GM23338 (cell line): ENCODE data around the gene CDC34. TPM values are rescaled to one million over a fixed set of nuclear protein-coding genes. Genes with fewer than 3 reads are reported as not detected.
A peak's percentile ranks its signal among the peaks of the same experiment; 100 is the strongest.

Experiments
- ATAC-seq: fragments of 200-7000 bp; cut with Tn5 transposase; 3 replicates; pipeline ENCODE4 v1.9.1; 2020
- DNase-seq: peaks from one replicate; pipeline ENCODE4 v3.0.0-alpha.2; 2015; ENCODE audit warnings: low spot score
- H2AFZ ChIP-seq: fragments of 200-600 bp; sonication (generic); 2 replicates; pipeline ENCODE4 v1.8.0; 2016; ENCODE audit warnings: antibody characterized with exemption, mild to moderate bottlenecking, moderate library complexity
- H3F3A ChIP-seq: fragments of 200-600 bp; sonication (generic); replicated peaks from 2 replicates; pipeline ENCODE4 v1.8.0; 2017; ENCODE audit warnings: antibody characterized with exemption, mixed run types, low read depth
- H3K27ac ChIP-seq: fragments of 200-600 bp; sonication (generic); 2 replicates; pipeline ENCODE4 v1.6.1; 2016; ENCODE audit warnings: low read depth
- H3K27me3 ChIP-seq: fragments of 200-600 bp; sonication (generic); 2 replicates; pipeline ENCODE4 v1.8.0; 2016; ENCODE audit warnings: mild to moderate bottlenecking, mixed run types, moderate library complexity; ENCODE audit not compliant: insufficient read depth
- H3K36me3 ChIP-seq: fragments of 200-600 bp; sonication (generic); 2 replicates; pipeline ENCODE4 v1.8.0; 2016; ENCODE audit warnings: mild to moderate bottlenecking; ENCODE audit not compliant: insufficient read depth
- H3K4me1 ChIP-seq: fragments of 200-600 bp; sonication (generic); 2 replicates; pipeline ENCODE4 v1.8.0; 2016; ENCODE audit warnings: mild to moderate bottlenecking, moderate library complexity; ENCODE audit not compliant: insufficient read depth
- H3K4me2 ChIP-seq: fragments of 200-600 bp; sonication (generic); 2 replicates; pipeline ENCODE4 v1.7.1; 2017; ENCODE audit warnings: mixed run types
- H3K4me3 ChIP-seq: fragments of 200-600 bp; sonication (generic); 2 replicates; pipeline ENCODE4 v1.6.1; 2016; ENCODE audit warnings: mixed run types
- H3K79me2 ChIP-seq: fragments of 200-600 bp; sonication (generic); replicated peaks from 2 replicates; pipeline ENCODE4 v1.8.0; 2017; ENCODE audit warnings: mild to moderate bottlenecking; ENCODE audit not compliant: insufficient read depth
- H3K9me2 ChIP-seq: fragments of 200-600 bp; sonication (generic); 2 replicates; pipeline ENCODE4 v1.8.0; 2017; ENCODE audit not compliant: insufficient read depth
- H4K20me1 ChIP-seq: fragments of 200-600 bp; sonication (generic); replicated peaks from 2 replicates; pipeline ENCODE4 v1.8.0; 2017; ENCODE audit warnings: mild to moderate bottlenecking; ENCODE audit not compliant: insufficient read depth
- H3K27ac Mint-ChIP-seq: 2 replicates; pipeline ENCODE4 v1.8.0; 2020; ENCODE audit warnings: inconsistent platforms, mild to moderate bottlenecking, moderate library complexity, mixed read lengths
- H3K27me3 Mint-ChIP-seq: 3 replicates; pipeline ENCODE4 v1.8.0; 2022; ENCODE audit warnings: low read depth, mild to moderate bottlenecking, moderate library complexity, mixed read lengths, inconsistent platforms; ENCODE audit not compliant: insufficient read depth, poor library complexity
- H3K36me3 Mint-ChIP-seq: 3 replicates; pipeline ENCODE4 v1.8.0; 2021; ENCODE audit warnings: low read depth, mild to moderate bottlenecking, inconsistent platforms, moderate library complexity, mixed read lengths
- H3K4me1 Mint-ChIP-seq: 3 replicates; pipeline ENCODE4 v1.8.0; 2020; ENCODE audit warnings: mild to moderate bottlenecking, inconsistent platforms, mixed read lengths
- H3K4me3 Mint-ChIP-seq: 3 replicates; pipeline ENCODE4 v1.8.0; 2021; ENCODE audit warnings: moderate library complexity, mild to moderate bottlenecking, inconsistent platforms, mixed read lengths
- H3K9me3 Mint-ChIP-seq: 3 replicates; pipeline ENCODE4 v1.8.0; 2020; ENCODE audit warnings: moderate library complexity, mild to moderate bottlenecking, inconsistent platforms, mixed read lengths
- CREB1 ChIP-seq: fragments of 250-450 bp; sonication (Bioruptor Pico); IDR thresholded peaks from 2 replicates; pipeline ENCODE4 v1.5.0; 2020; ENCODE audit warnings: low read depth, mild to moderate bottlenecking, moderate library complexity
- CTCF ChIP-seq, 2 experiments: fragments of 200-600 bp in 1 of 2; sonication (generic) in 1 of 2; conservative IDR thresholded peaks; 2 replicates each; pipeline versions ENCODE4 v1.5.1 to v1.6.1; 2016 to 2017; ENCODE audit warnings: antibody characterized with exemption in 2 of 2, low read depth in 2 of 2, mild to moderate bottlenecking in 2 of 2, moderate library complexity in 1 of 2
- ETS1 ChIP-seq: IDR thresholded peaks from 2 replicates; pipeline ENCODE4 v1.6.1; 2016; ENCODE audit warnings: antibody characterized with exemption
- EZH2 ChIP-seq: fragments of 200-600 bp; sonication (generic); IDR thresholded peaks from one replicate; pipeline ENCODE4 v1.8.0; 2017; ENCODE audit warnings: antibody characterized with exemption, mild to moderate bottlenecking, low read depth; ENCODE audit not compliant: unreplicated experiment
- EZH2phosphoT487 ChIP-seq: fragments of 200-600 bp; sonication (generic); IDR thresholded peaks from one replicate; pipeline ENCODE4 v1.8.1; 2018; ENCODE audit warnings: antibody characterized with exemption; ENCODE audit not compliant: unreplicated experiment
- JUNB ChIP-seq: IDR thresholded peaks from one replicate; pipeline ENCODE4 v1.6.1; 2016; ENCODE audit warnings: antibody characterized with exemption; ENCODE audit not compliant: unreplicated experiment
- NANOG ChIP-seq: IDR thresholded peaks from 2 replicates; pipeline ENCODE4 v1.6.1; 2016; ENCODE audit warnings: antibody characterized with exemption, borderline replicate concordance
- POLR2AphosphoS5 ChIP-seq: IDR thresholded peaks from 2 replicates; pipeline ENCODE4 v1.6.1; 2016; ENCODE audit warnings: antibody characterized with exemption, low read depth
- REST ChIP-seq: IDR thresholded peaks from one replicate; pipeline ENCODE4 v1.6.1; 2018; ENCODE audit warnings: antibody characterized with exemption; ENCODE audit not compliant: unreplicated experiment
- STAT1 ChIP-seq: IDR thresholded peaks from one replicate; pipeline ENCODE4 v1.6.1; 2016; ENCODE audit warnings: antibody characterized with exemption; ENCODE audit not compliant: unreplicated experiment
- ZNF114 ChIP-seq: fragments of 250-450 bp; sonication (Bioruptor Pico); IDR thresholded peaks from 2 replicates; pipeline ENCODE4 v1.5.0; 2020; ENCODE audit warnings: mild to moderate bottlenecking, moderate library complexity
- ZNF331 ChIP-seq: fragments of 250-450 bp; sonication (Bioruptor Pico); IDR thresholded peaks from 2 replicates; pipeline ENCODE4 v1.5.0; 2020; ENCODE audit warnings: low read depth, mild to moderate bottlenecking, moderate library complexity
- polyA plus RNA-seq: library from polyadenylated mRNA; unstranded; fragments of >200 nt; fragmentation: Nextera tagmentation; extraction: Ambion mirVana; gene quantifications from 2 replicates; pipeline ENCODE4 v1.2.1, GENCODE V29; 2016
- total RNA-seq: library from RNA; depleted of rRNA; stranded (reverse); fragments of >200 nt; shearing (Covaris generic); gene quantifications from 2 replicates; pipeline ENCODE4 v1.2.3, GENCODE V29; 2014

CDC34 gene
- total and polyA plus RNA-seq, 2 experiments from 2014 or later: 114 to 148 TPM

DNA sequence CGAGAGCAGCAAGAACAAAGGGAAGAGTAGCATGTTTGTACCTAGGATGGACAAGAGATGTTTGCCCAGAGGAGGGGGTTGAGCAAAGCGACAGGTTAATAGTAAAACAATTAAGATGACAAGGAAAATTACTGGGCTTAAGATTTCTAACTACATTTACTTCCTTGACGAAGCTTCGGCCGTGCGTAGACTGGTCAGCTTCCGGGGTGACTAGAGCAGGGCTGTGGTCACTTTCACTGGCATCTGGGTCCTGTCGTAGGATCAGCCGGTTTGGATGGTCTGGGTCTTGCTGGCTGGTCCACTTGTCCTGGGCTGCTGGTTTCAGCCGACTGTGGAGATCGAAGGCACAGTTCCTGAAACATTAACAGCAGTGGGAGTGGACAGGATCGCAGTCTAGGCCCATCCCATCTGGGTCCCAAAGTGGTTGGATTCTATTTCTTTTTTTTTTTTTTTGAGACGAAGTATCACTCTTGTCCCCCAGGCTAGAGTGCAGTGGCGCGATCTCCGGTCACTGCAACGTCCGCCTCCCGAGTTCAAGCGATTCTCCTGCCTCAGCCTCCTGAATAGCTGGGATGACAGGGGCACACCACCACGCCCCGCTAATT is 35.8 kb downstream of the CDC34 start:
- H3K4me3 Mint-ChIP-seq: no peak overlapping the region
- H3K9me2 ChIP-seq: no peaks in the 10 kb centered on the region
- H3K4me1 Mint-ChIP-seq: peaks cover 13% of the 10 kb centered on the region
- no peak overlapping the region for H3K27ac ChIP-seq
- H3K9me3 Mint-ChIP-seq: peaks cover 34% of the 10 kb centered on the region
- DNase-seq (peak; percentile 0), ATAC-seq (no peak)
- peaks cover 41% of the 10 kb centered on the region for H3K36me3 Mint-ChIP-seq
- H3K4me3 ChIP-seq: no peak overlapping the region
- H3F3A ChIP-seq: peaks cover 11% of the 10 kb centered on the region
- H4K20me1 ChIP-seq: no peaks in the 10 kb centered on the region
- H3K27me3 ChIP-seq: no peaks in the 10 kb centered on the region
- H3K4me2 ChIP-seq: no peak overlapping the region
- TF ChIP-seq EZH2: no peak
- no peaks in the 10 kb centered on the region; the same call in 1 of the 2 replicates for H3K79me2 ChIP-seq
- H3K4me1 ChIP-seq: no peaks in the 10 kb centered on the region
- H3K27me3 Mint-ChIP-seq: peaks cover 21% of the 10 kb centered on the region
- no peaks in the 10 kb centered on the region for H3K36me3 ChIP-seq
- H2AFZ ChIP-seq: no peak overlapping the region
- H3K27ac Mint-ChIP-seq: no peak overlapping the region

- no peak overlapping the region for H3K27ac Mint-ChIP-seq
- Histone ChIP-seq H3K27me3 (no peaks in the 10 kb centered on the region), H3K4me3 (no peak overlapping the region), H3K4me2 (no peak overlapping the region), H2AFZ (no peak overlapping the region), H3K9me2 (no peaks in the 10 kb centered on the region), H4K20me1 (peaks cover 21% of the 10 kb centered on the region), H3K4me1 (peaks cover 18% of the 10 kb centered on the region), H3F3A (peaks cover 15% of the 10 kb centered on the region), H3K27ac (no peak overlapping the region), H3K79me2 (peaks cover 29% of the 10 kb centered on the region), H3K36me3 (no peaks in the 10 kb centered on the region)
- no peak for ATAC-seq
- peaks cover 43% of the 10 kb centered on the region for H3K36me3 Mint-ChIP-seq
- peaks cover 24% of the 10 kb centered on the region for H3K4me1 Mint-ChIP-seq
- peaks cover 24% of the 10 kb centered on the region for H3K9me3 Mint-ChIP-seq
- TF ChIP-seq CTCF (conservative IDR thresholded peaks at IDR 0.05; ENCODE audit: low read depth in 2 of 2) (no peak), POLR2AphosphoS5 (no peak), STAT1 (no peak), JUNB (no peak), REST (no peak), ZNF114 (no peak), ETS1 (no peak), NANOG (no peak), ZNF331 (CRISPR knock-in tag) (no peak), EZH2 (no peak), CREB1 (no peak), EZH2phosphoT487 (no peak)
- no peak for DNase-seq
- H3K4me3 Mint-ChIP-seq: peak overlapping the region; percentile 33; the same call in 2 of the 3 replicates
- peaks cover 35% of the 10 kb centered on the region for H3K27me3 Mint-ChIP-seq
These were observed 38.7 kb downstream of the CDC34 start for GRCh38 chr19:570251-570686.
